T-helper 1 cell (primary cell): ENCODE data around the gene TGM4.

ENCODE experiments used
- DNase-seq, 5 donors: peaks; one replicate each; pipeline ENCODE4 v3.0.0-alpha.2; 2012 to 2020

Gene TGM4

GRCh38 chr3:44958386-44958785 is 84.0 kb downstream of the TGM4 start:
- DNase-seq, result no peak

GRCh38 chr3:44960387-44961026 is 86.1 kb downstream of the TGM4 start:
- DNase-seq, result peak in 1 of 5 donors; percentile 31

GRCh38 chr3:44961888-44962287 is 87.5 kb downstream of the TGM4 start:
- DNase-seq, result no peak

GRCh38 chr3:44962621-44963393 is 88.4 kb downstream of the TGM4 start:
- DNase-seq, result no peak

DNA sequence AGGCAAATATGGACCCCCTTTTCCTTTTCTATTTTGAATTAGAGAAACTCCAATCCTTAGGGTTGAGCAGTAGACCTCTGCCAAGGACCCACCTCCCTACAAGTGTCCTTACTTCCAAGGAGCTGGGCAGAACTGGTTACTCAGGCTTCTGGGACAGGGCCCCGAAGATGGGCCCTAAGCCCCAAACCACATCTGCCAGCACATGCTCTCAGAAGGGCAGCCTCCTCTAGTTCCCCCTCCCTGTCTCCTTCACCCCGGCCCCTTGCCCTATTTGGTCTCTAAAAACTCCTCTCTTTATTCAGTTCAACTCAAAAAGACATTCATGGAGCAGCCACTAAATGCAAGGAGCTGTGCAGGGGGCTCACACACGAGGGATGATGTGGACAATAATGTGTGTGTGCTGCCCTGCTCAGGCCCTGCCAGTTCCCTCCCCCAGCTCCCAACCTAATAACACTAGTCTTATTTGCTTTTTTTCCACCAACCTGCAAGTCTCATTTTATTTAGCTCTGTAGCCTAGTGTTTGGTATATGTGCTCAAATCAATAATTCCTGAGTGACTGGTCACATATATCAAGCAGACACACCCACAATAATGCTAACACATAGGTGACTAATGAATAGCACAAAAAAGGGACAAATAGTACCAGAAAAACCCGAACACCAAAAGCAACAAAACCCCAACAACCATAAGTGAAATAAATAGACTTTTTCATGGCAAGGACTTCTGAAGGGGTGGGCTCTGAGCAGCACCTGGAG is 89.3 kb downstream of the TGM4 start:
- no peak for DNase-seq
